CD4-positive, alpha-beta T cell treated with Interleukin-15 for 4 hours (primary cell): ENCODE results near the gene CXXC1.
"Not testable (repeated sequence)": the region's sequence is repeated elsewhere in the genome, so short reads cannot be mapped to it uniquely, and the experiment has no call there.

Experiments used
- DNase-seq: peaks from one replicate; pipeline ENCODE4 v3.0.0-alpha.2; 2020; ENCODE audit warnings: low spot score

CXXC1 gene

DNA sequence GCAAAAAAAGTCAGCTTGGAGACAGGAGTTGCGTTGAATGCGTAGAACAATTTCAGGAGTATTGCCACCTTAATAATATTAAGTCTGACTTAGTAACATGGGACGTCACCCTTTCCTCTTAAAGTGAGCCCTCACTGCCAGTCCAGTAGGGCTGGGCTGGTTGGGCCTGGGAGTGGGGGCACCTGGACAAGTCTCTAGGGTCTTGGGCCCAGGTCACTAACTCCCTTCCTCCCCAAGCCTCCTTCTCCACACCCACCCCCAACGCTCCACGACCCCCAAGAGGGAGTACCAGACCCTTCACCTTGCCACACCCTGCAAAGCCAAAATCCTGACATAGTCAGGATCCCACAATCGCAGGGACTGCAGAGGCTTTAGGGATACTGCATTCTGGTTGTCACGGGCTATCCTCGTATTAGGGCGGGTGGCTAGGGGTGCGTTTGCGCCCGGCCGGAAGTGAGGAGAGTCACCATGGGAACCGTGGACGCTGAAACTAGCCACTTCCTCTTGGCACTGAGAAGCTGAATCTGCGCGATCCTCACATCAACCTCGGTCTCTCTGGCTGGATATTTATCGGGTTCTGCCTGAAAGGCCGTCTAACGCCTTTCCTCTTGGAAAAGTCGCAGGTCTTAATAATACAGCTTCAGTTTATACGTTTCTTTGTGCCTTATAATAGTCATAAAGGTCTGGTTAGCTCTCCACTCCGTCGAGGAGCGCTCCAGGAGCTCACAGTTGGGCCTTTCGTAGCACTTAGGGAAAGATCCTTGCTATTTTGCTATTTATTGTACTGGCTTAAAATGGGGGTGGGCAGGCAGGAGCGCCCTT lies 10.3 kb upstream of the CXXC1 start:
- DNase-seq = peak; percentile 55

DNA sequence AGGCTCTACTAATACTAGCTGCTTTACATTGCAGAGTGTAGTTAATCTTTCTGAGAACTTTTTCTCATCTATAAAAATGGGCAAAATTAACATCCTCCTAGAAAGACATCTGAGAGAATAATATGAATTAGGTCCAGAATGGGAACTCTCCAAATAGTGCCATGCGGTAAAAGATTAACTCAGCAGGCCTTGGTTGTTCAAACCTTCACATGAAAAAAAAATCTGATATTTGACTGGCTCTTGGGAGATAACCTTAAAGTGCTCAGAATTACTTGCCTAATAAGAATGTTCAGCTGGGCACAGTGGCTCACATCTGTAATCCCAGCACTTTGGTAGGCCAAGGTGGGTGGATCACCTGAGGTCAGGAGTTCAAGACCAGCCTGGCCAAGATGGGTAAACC lies 5.5 kb upstream of the CXXC1 start:
- DNase-seq = no peak

DNA sequence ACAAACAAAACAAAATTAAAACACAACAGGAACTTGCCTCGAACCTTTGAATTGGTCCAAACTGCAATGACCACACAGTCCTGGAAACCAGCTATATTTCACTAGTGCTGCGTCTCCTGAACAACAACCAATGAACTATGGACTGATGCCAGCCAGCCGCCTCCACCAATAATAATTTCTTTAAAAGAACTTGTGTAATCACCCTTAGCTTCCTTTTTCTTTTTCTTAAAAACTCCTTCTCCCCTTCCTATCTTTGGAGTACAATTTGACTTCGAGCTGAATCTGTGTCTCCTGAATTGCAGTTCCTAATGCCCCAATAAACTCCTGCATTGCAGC lies 1.6 kb upstream of the CXXC1 start:
- no peak for DNase-seq

DNA sequence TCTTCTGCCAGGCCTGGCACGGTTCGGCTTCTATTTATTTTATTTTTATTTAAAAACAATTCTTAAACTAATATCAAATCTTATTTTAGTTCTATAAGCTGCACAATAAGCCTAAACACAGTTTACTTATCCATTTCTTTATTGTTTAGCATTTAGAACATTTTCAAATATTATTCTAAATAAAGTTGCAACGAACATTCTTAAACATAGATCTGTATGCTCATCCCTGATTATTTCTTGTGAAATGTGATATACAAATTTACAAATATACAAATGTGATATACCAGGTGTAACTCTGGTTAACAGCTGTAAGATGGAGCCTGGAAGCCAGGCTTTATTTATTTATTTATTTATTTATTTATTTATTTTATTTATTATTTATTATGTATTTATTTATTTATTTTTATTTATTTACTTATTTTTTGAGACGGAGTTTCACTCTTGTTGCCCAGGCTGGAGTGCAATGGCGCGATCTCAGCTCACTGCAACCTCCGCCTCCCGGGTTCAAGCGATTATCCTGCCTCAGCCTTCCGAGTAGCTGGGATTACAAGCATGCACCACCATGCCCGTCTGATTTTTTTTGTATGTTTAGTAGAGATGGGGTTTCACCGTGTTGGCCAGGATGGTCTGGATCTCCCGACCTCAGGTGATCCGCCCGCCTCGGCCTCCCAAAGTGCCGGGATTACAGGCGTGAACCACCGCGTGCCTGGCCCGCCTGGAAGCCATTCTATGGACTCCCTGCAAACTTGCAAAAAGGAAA lies 1.0 kb upstream of the CXXC1 start:
- DNase-seq = not testable (repeated sequence)

DNA sequence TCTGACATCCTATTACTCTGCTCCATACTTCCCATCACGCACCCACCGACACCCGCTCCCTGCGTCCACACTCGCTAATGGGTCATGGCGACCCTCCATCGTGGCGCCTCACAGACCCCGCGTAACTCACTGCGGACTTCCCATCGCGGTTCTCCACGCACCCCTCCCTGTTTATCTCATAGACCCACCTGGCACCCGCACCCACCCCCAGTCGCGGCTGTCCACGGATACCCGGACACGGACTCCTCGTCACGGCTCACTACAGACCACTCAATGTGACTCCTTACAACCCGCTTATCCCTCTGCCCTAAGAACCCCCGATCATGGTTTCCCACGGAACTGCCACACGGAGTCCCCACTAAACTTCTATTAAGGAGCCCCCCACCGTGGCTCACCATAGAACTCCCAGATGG lies 458 bp downstream of the CXXC1 start:
- no peak for DNase-seq

DNA sequence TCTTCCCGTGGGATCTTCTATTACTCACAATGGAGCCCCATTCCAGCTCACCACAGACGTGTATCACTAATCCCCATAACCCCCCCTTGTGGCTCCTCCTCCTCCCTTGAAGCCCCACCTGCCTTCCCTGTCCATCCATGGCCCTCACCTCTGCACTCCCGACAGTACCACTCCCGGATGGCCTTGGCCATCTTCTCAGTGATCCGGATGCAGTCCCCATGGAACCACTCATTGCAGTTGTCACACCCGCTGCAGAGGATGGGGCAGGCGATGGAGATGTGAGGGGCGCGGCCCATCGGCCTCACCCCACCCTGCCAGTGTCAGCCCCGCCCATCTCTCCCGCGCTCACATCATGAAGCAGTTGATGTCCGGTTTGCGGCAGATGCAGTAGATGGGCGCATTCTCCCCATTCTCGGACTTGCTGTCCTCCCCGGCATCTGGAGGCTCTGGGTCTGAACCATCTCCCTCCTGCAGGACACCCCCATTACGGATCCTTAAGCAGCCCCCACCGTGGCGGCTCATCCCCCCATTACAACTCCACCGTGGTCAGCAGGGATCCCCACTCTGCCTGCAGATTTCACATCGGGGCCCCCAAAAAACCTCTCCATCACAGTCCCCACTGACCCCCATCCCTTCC lies 983 bp downstream of the CXXC1 start:
- DNase-seq = peak; percentile 21

DNA sequence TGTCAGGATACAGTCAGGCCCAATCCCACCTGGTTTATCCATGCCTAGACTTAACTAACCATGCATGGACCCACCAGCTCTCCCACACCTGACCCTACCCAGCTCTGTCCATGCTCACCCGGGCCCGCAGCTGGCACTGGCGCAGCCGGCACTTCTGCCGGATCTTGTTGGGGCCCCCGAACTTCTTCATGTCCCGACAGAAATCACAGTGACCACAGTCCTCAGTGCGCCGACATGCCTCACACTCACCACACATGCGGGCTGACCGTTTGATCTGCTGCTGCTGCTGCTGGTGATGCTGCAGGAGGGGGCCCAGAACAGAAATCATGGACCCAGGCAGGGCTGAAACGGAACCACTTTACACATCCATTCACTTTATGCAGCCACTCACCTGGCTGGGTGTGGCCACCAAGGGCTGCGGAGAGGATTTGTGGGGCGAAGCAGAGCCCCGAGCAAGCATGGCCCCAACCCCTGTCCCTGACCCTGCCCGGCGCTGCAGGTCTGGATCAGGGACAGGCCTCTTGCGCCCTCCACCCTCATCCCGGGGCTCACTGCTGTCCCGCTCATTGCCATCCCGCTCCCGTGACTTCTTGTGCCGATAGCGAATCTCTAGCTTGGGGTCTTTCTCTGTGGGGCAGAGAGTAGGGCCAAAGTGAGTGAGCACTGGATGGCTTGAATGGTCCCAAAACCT lies 1.7 kb downstream of the CXXC1 start:
- no peak for DNase-seq

DNA sequence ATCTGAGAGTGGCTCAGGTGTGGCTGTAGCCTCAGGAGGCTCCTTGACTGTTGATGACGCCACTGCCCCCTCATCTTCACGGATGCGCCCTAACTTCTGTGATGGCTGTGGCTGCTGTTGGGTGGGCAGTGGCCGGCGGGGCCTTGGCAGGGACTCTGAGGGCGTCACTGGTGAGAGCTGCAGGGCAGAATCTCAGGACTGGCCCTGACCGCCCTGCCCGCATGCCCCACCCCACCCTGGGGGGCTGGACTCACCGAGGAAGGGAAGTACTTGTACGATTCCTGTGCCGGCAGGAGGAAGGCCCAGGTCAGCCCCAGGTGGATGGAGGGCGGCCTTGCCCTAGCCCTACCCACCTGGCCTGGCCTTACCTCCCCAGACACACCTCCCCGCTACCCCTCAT lies 2.4 kb downstream of the CXXC1 start:
- no peak for DNase-seq

DNA sequence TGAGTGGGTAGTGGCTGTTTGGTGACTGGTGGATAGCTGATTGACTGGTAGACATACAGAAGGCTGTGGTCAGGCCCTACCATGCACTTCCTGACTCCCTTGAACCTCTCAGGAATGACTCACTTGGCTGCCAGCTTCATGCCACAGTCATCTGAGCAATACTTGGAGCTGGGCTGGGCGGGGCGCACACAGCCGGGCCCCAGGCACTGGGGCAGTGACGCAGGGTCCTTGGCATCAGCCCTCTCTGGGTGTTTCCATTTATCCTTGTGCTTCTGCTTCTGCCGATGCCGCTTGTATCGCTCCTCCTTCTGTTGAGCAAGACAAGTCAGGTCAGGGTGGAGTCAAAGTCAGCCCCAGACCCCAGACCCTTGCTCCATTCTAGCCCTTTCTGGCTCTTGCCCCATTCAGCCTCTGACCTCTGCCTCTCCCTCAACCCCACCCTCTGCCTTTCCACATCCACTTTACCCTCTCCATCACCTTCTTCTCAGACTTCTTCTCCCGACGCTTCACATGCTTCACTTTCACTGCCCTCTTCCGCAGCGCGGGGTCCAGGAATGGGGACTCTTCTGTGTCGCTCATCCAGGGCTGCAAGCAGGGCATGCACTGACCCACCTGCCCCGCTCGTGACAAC lies 3.1 kb downstream of the CXXC1 start:
- no peak for DNase-seq

DNA sequence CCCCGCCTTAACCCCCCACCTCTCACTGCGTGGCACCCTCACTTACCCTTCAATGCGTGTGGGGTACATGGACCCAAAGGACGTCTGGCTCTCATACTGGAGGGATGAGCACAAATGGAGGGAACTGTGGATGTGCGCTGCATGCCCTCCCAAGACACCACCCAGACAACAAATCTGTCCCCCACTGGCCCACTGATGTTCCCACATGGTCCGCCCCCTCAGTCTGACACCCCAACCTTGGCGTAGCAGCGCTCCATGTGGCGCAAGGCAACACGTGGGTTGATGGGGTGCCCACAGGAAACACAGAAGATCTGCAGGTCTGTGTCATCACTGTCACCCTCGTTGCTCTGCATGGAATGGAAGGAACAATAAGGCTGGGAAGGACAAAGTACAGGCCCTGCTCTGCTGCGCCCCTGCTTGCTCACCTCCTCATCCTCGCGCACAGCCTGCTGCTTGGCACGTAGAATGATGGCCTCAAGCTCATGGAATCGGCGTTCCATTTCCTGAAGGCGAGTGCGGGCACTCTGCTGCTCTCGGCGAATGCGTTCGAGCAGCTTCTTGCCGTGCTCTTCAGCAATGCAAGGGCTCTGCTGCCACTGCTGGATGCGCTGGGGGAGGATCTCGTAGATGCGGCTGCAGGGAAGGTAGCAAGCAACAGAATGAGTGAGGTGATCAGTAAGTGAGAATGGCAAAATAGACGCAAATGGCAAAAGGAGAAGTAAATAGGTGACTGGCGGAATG lies 3.9 kb downstream of the CXXC1 start:
- no peak for DNase-seq

DNA sequence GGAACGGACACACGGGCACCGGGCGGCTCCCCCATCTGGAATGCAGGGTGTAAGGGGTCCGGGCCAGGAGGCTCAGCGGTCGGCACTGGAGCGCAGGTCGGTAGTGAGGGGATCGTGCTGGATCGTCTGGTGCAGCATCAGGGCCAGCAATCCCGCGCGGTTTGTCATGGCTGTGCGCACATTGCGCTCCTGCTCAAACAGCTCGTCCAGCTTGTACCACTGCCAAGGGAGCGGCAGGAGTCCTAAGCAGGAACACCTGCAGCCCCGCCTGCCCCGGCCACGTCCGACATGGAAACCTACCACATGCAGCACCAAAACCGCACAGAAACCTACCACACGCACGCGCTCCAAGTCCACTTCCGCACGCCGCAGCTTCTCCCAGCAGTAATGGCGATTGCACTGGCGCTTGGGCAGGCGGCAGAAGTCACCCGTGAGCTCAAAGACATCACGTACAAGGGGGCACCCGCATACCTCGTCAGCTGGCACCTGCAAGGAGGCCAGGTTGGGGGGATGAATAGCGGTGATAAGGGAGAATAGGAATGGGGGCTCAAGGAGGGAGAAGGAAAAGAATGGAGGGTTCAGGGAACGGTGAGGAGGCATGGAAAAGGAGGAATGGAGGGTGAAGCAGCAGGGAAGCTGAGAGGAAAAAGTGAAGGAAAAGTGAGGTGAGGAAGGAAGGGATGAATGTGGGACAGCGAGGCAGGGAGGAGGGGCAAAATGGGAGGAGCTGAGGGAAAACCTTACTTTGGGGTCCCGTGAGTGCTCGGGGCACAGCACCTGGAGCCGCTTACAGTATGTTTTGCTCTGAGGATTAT lies 4.8 kb downstream of the CXXC1 start:
- DNase-seq = no peak

DNA sequence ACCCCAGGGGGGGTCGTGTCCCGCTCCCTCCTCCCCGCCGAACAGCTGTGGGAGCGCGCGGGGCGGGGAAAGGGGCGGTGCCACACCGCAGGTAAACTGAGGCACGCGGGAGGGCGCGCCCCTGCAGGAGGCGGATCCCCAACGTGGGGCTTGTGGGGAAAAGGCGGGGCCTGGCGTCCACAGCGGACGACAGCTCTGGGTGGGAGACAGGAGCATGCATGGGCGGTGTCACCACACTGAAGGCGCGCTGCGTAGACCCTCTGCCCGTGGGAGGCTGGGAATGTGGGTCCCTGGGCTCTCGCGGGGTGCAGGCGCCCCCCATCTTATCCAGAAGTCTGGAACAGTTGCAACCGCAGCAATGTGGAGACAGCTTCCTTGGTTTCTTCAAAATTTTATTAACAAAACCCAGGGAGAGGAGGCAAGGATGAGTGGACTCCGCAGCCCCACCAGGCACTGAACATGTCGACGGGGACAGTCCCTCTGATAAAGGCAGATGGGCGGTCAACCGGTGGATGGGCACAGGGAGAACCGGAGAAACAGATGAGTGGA lies 5.4 kb downstream of the CXXC1 start:
- DNase-seq = no peak

DNA sequence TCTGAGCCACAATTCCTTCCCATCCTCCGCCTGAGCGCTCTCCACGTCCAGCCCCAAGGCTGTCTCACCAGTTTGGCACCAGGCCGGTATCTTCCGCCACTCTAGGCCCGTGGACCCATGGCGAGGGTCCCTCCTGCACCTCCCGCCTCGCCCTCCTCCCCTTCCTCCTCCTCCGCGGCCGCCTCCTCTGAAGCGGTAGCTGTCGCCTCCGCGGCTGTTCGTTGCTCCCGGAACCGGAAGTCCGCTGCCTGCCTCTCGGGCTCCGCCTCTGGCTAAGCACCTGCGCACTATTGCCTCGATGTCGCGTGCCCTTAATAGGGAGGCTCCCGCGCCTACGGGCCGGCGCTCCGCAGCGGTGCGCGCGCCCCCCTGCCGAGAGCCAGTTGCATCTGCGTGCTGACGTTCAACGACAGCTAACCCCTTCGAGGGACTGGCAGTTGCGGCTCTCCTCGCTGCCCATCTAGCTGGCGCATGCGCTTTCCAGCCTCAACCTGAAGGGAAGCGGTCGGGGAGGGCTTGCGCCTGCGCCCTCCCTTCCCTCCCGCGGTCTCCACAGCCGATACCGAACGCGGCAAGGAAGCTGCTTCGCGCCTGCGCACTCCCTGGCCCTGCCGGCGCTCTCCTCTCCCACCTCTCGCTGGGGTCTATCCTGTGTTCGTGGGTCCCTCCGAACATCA lies 6.1 kb downstream of the CXXC1 start, which contains the start of gene MBD1:
Gene MBD1, minus strand, starts transcription at position 229 of the 677 bp plus-strand sequence. CDS start 1,531 bp downstream, outside the sequence.
- DNase-seq = peak; percentile 97

DNA sequence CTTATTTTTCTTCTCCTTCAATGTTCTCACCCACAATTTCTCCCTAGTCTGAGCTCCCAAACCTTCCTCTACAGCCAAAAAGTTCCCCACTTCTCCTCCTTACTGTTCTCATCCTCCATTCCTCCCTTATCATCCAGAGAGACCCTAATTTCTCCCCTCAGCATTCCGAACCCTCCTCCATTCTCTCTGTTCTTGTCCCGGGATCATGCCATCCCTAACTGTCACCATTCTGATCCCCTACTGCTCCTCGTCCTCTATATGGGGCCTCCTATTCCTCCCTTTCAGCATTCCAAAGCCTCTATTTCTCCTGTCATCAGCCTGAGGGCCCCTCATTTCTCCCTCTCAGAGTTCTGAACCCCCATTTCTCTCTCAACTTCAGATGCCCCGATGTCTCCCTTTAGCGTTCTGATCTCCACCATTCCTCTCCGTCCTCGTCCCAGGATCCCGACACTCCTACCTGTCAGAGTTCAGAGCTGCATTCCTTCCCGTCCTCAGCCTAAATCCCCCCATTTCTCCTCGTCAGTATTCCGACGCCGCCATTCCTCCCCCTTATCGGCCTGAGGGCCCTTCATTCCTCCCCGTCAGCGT lies 6.7 kb downstream of the CXXC1 start:
- no peak for DNase-seq

DNA sequence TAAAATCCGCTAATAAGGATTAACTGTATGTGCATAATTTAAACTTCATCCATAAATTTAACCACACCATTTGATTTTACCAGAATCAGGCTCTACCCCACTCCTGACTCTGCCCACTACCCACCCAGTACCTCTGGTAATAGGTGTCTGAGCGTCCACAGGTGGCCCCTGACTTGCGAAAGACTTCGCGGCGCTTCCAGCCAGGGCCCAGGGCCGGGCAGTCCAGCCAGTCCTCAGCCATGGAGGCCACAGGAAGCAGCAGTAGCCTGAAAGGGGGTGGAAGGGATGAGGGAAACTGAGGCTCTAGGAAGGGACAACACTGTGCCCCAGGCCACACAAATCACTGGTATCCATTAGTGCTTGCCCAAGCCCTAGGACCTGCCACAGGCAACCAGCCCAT lies 7.7 kb downstream of the CXXC1 start:
- no peak for DNase-seq

DNA sequence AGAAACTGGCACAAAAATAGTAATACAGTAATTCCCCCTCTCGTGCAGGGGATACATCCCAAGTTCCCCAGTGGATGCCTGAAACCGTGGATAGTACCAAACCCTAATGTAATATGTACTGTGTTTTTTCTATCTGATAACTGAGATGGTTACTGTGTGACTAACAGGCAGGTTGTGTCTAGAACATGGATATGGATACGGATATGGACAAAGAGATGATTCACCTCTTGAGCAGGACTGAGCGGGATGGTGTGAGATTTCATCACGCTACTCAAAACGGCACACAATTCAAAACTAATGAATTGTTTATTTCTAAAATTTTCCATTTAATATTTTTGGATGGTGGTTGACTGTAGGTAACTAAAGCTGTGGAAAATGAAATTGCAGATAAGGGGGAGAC lies 9.6 kb downstream of the CXXC1 start:
- no peak for DNase-seq

DNA sequence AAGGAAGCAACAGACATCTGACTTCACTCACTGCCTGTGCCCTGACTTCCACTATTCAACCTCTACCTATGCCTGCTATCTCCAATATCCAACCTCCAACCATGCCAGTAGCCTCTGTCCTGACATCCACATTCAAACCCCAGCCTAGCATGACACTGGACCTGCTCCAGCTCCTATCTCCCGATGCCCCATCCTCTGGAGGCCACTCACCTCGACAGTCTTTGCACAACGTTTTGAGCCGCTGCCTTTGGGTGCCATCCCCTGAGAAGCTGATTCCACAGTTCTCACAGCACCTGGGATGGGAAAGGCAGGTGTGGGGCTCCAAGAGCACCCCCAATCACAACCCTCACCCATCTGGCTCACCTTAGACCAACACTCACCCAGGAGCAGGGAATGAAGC lies 11.0 kb downstream of the CXXC1 start:
- no peak for DNase-seq

DNA sequence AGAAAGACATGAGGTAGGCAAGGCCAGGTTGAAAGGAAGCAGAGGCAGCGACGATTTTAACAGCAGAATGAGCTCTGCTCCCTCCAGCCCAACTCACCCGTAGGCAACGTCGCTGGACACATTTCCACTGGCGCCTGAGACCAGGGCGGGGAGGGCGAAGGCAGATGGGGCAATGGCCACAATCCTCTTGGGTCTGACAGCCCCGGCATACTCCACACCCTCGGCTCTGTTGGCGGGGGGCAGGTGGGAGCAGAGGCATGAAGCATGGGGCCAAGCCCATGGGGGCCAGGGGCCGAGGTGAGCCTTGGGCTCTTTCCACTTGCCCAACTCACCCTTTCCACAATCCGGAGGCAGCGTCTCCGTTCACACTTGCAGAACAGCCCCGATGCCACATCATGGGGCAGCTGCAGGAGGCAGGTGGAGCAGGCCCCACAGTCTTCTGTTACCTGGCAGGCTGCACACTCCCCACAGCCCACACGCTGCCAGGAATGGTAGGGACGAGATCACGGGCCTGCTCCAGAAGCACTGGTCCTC lies 11.9 kb downstream of the CXXC1 start:
- DNase-seq = no peak

DNA sequence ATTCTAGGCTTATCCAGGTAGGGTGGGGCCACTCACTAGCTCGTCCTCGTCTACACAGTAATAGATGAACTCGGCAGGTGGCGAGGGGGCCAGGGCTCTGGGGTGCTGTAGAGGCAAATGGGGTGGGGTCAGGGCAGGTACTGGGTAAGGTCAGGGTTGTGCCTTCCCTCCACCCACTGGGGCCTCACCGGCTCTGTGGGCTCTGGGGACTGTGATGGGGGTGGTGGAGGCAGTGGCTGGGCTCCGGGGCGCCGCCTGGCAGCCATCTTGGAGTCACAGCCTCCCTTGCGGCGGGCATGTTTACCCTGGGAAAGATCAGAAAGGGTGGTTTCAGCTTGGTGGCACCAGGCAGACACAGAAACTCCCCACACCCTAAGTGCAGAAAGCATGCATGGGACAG lies 12.6 kb downstream of the CXXC1 start:
- DNase-seq = no peak
